Ishikawa (cell line): ENCODE data around the gene PSME2.

ENCODE experiments used
- CEBPB ChIP-seq: IDR thresholded peaks from 2 replicates; pipeline ENCODE4 v1.6.1; 2012
- CREB1 ChIP-seq: IDR thresholded peaks from 2 replicates; pipeline ENCODE4 v1.6.1; 2012; ENCODE audit warnings: low read depth
- EGR1 ChIP-seq: IDR thresholded peaks from 2 replicates; pipeline ENCODE4 v1.6.1; 2012
- EP300 ChIP-seq: IDR thresholded peaks from 2 replicates; pipeline ENCODE4 v1.6.1; 2012; ENCODE audit warnings: borderline replicate concordance
- FOXM1 ChIP-seq: IDR thresholded peaks from 2 replicates; pipeline ENCODE4 v1.6.1; 2012; ENCODE audit warnings: low read depth, borderline replicate concordance
- MAX ChIP-seq: IDR thresholded peaks from 2 replicates; pipeline ENCODE4 v1.6.1; 2012
- NFIC ChIP-seq: IDR thresholded peaks from 2 replicates; pipeline ENCODE4 v1.6.1; 2012
- RAD21 ChIP-seq: IDR thresholded peaks from 2 replicates; pipeline ENCODE4 v1.6.1; 2012; ENCODE audit warnings: low read depth
- REST ChIP-seq: IDR thresholded peaks from 2 replicates; pipeline ENCODE4 v1.6.1; 2012; ENCODE audit warnings: low read depth, mild to moderate bottlenecking
- TAF1 ChIP-seq: IDR thresholded peaks from 2 replicates; pipeline ENCODE4 v1.6.1; 2012; ENCODE audit warnings: low read depth, mild to moderate bottlenecking
- TCF12 ChIP-seq: IDR thresholded peaks from 2 replicates; pipeline ENCODE4 v1.6.1; 2012; ENCODE audit warnings: low read depth
- TEAD4 ChIP-seq: IDR thresholded peaks from 2 replicates; pipeline ENCODE4 v1.6.1; 2012
- USF1 ChIP-seq: IDR thresholded peaks from 2 replicates; pipeline ENCODE4 v1.6.1; 2012
- YY1 ChIP-seq: IDR thresholded peaks from 2 replicates; pipeline ENCODE4 v1.6.1; 2012; ENCODE audit warnings: low read depth
- ZBTB7A ChIP-seq: IDR thresholded peaks from 2 replicates; pipeline ENCODE4 v1.6.1; 2012; ENCODE audit warnings: low read depth

The PSME2 gene

GRCh38 chr14:24098229-24098926 lies 48.0 kb downstream of the PSME2 start:
- TF ChIP-seq CREB1: no peak
- no peak for TF ChIP-seq FOXM1
- TF ChIP-seq TEAD4: no peak
- no peak for TF ChIP-seq MAX
- no peak for TF ChIP-seq ZBTB7A
- TF ChIP-seq CEBPB: no peak
- TF ChIP-seq EGR1: no peak
- no peak for TF ChIP-seq REST
- TF ChIP-seq NFIC: no peak
- TF ChIP-seq YY1: no peak
- TF ChIP-seq EP300: no peak
- TF ChIP-seq TAF1: no peak
- TF ChIP-seq RAD21: no peak
- no peak for TF ChIP-seq TCF12
- no peak for TF ChIP-seq USF1

GRCh38 chr14:24096545-24097181 lies 49.7 kb downstream of the PSME2 start:
- TF ChIP-seq EP300: no peak

GRCh38 chr14:24095271-24096068 lies 50.9 kb downstream of the PSME2 start:
- TF ChIP-seq CREB1: no peak
- no peak for TF ChIP-seq FOXM1
- no peak for TF ChIP-seq TEAD4
- TF ChIP-seq USF1: no peak
- no peak for TF ChIP-seq ZBTB7A
- no peak for TF ChIP-seq NFIC
- TF ChIP-seq RAD21: no peak
- TF ChIP-seq REST: no peak
- TF ChIP-seq EP300: no peak
- no peak for TF ChIP-seq YY1
- no peak for TF ChIP-seq CEBPB
- TF ChIP-seq MAX: no peak
- TF ChIP-seq EGR1: no peak
- TF ChIP-seq TAF1: no peak

- TF ChIP-seq TAF1 (no peak), MAX (no peak), EP300 (no peak), USF1 (no peak), YY1 (no peak), CREB1 (no peak), CEBPB (no peak), NFIC (no peak), REST (no peak), EGR1 (no peak), TCF12 (no peak), ZBTB7A (no peak), FOXM1 (no peak), TEAD4 (no peak)
These were observed 51.6 kb downstream of the PSME2 start for GRCh38 chr14:24094841-24095270.
